Measurements from ENCODE around the gene SMR3A.

The SMR3A gene

DNA sequence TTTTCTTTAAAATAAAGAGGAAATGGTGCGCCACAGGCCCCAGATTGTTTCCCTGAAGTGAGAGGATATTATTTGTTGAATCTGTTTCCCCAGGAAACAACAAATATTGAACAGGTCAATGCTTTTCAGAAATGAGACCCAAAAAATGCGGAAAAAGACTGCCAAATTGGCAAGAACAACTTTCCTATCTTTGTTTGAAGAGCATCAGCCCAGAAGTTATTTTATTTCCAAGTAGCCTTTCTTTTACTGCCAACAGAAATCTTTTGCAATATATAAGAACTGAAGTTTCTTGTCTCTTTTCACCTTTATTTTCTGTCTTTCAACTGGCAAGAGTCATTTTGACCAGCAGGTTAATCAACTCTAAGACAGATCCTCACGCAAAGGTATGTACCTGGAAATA is at the start of gene SMR3A:
SMR3A (plus strand) TSS at position 301 of the 400 bp plus-strand sequence. CDS start 1,356 bp downstream, outside the sequence.
- no peak for DNase-seq

DNA sequence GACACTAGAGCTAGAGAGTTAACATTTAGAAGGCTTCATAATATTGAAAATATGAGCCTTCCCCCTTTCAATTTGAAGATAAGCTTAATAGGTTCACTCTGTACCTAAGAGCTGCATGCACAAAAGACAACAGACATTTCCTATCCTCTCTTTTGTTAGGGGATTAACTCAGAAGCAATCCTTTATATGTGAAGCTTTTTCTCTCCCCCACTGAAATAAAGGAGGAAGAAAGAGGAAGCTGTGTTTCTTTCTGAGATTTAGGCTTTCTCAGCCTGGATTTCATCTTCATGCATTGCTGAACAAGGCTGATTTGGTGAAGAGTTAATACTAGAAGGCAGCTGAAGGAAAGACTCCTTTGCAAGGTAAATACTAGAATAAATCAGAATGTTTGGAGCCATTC is 46.8 kb upstream of the SMR3A start:
- no peak for DNase-seq

DNA sequence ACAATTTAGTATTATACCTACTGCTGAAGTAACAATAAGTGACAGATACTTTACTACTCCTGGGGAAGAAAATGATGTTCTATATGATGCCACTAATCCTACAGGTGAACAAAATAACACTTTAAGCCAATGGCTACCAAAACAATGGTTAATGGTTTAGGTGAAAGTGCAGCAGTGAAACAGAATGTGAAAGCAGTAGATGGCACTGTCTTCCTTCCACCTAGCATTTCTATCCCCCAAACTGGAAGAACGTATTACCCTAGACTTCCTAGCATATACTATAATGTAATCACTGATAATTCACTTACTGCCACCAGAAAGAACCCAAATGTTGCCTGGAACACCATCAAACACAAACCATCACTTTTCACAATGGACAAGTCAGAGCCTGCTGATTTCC is 44.6 kb upstream of the SMR3A start:
- DNase-seq = no peak

DNA sequence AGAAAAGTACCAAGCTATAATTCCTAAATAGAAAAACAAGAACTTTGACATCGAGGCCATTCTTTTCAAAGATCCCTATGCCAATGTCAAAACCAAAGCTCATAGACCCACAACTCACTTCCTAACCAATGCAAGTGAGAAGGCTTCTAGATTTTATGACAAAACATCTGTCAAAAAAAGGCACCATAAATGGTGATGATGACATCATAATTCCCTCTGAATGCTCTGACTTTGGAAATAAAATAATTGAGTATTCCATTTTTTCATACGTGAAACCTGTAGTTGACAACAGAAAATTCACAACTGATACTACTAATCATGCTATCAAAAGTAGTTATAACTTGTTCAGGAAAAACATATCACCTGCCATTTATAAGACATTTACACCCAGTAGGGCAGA is 34.5 kb upstream of the SMR3A start:
- DNase-seq = no peak

DNA sequence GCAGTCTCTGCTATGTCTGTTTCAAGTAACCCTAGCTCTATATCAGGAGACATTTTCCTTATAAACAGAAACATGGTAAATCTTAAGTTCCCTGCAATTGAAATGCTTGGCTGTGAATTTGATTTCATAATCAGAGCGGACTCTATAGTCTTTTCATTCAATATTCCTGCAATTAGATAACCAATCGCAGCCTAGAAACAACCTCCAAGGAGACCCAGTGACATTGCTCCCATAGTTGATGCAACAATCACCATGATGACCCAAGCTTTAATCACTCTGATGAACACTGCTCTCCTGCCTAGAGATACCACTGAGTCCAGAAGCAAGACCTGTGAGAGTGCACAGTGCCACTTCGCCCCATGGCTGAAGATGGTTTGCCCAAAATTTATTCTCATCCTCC is 25.9 kb upstream of the SMR3A start, which contains the start of gene CABS1:
CABS1 (plus strand) TSS at position 301 of the 400 bp plus-strand sequence; CDS start at position 360, 59 bp downstream.
- DNase-seq = no peak

DNA sequence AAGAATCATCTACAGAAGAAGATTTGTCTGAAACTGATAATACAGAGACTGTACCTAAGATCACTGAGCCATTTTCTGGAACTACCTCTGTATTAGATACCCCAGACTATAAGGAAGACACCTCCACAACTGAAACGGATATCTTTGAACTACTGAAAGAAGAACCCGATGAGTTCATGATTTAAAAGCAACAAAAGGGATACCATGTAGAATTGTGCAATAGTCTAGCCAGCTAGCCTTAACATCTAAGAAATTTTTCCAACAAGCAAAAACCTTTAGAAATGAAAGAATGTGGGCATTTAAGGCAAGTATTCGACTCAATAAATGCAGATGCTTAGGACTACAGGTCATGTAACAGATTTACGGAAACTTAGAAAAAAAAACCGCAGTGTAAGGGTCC is 24.5 kb upstream of the SMR3A start:
- DNase-seq = no peak

DNA sequence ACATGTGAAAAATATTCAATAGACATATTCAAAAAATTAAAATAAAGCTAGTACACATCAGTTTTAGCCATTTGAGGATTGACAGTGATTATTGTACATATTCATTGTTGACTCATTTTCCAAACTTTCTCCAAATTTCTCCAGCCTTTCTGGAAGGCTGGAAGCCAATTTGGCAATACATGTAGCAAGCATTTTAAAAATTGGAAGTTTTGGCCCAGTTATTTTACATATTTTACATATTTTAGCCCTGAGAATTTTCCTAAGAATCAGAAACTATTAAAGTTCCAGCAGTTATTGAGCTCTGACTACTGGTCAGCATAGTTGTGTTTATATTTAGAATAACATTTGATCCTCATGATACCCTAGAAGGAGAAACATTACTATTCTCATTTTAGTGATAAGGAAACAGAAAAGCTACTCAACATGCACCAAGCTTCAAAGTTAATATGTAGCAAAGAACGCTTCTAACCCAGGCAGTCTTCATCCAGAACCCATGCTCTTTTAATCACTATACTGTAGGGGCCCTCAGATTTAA is 22.6 kb upstream of the SMR3A start:
- DNase-seq = no peak

DNA sequence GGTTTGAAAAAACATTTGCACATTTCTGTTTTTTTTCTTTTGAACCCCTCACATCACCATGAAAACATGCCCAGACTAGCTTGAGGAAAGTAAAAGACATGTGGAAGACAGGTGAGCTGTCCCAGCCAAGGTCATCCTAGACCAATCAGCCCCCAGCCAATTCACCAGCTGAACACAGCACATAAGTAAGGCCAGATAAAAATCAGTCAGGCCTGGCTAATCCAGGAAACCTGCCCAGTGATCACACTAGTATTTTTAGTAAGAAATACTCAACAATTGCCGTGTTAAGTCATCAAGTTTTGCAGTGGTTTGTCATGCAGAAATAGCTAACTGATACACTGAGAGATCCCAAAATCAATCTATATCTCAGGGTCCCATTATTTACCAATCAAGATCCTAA is 4.4 kb upstream of the SMR3A start:
- no peak for DNase-seq

DNA sequence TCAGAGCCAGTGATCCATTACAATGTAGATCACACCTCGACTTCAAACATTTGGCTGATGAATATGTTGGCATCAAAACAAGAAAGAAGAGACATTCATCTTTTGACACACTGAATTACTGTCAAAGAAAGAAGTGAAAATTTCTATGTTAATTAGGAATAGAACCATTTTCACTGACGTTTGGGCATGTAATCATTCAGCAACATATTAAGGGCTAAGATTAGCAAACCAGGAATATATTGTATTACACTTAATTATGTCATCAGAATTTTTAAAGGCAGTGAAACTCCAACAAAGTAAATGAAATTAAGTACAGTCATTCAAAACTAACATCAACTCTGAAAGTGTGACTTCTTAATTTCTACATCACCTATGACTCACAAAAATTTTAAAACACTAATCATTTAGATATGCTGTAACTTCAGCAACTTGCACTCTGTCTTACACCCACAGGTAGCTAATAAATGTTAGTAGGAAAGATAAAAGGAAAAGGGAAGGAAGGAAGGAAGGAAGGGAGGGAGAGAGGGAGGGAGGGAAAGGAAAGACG is 1.4 kb upstream of the SMR3A start:
- DNase-seq = no peak

DNA sequence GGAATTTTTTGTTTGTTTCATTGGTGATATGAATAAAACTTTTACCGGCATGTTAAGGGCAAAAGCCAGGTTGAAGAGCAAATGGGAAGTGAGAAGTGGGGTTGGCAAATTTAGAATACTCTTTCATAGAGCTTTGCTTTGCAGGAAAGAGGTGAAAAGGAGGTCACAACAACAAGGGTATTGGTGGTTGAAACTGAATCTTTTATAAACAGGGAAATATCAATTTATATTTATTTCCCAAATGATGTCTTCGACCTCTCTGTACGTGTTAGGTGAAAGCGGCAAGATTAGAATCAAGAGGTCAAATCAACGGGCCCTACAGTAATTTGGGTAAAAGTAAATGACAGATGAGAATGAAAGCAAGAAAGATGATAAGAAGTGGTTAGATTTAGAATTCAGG is 3.4 kb downstream of the SMR3A start:
- DNase-seq = no peak

DNA sequence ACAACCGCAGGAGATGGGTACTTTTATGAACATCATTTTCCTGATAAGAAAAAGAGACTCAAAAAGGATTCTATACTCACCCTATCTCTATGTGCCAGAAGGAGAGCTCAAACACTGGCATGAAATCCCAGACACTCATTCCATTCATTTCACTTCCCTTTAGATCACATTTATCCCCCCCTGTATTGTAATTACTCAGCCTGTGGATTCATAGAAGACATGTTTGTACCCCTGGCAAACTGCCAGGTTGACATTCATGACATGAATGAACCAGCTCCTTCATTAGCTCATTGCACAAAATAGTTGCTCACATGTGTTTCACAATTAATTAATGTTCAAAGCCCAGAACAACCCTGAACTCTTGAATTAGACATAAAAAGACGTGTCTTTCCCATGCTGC is 4.9 kb downstream of the SMR3A start:
- peak; percentile 8 for DNase-seq

DNA sequence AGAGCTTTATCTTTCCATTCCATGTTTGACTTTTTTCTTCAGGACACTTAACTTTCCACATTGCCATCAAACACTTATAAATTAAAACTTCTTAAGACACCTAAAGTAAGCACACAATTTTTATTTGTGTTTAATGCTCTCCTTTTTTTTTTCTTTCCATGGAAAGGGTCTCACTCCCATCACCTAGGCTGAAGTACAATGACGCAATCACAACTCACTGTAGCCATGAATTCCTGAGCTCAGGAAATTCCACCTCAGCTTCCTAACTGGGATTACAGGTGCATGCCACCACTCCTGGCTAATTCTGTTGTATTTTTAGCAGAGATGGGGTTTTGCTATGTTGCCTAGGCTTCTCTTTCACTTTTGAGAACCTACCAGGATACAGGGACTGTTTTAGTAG is 7.3 kb downstream of the SMR3A start:
- no peak for DNase-seq

DNA sequence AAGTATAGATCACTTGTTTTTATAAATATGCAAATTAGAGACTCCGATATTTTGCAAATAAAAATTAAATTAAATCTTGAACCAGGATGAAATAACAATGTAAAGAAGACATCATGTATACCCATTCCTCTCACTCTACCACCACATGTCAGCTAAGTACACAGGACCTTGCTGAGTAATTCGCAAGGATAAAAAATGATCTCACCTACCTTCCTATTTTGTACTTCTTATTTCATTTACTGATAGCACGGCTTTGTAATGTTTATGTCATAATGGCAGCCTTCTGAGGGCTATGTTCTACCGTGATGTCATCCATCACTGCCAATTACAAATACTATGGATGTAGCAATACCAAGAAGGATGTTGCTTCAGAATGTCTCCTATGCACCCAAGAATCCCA is 11.4 kb downstream of the SMR3A start:
- DNase-seq = no peak

DNA sequence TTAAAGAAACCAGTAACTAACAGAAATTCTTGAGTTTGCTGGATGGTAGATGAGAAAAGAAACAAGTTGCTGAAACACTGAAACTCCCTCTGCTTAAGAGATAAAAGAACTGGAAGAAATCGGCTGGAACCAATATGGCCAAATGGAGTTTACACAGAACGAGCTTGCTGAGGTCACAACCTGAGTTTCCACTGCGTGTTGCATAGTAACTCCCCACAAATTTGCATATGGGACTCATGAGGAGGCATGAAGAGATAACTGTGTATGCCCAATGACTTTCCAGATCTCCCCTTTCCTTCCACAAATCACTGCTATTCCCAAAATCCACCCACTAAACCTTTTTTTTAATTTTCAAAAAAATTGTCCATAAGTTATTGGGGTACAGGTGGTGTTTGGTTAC is 12.2 kb downstream of the SMR3A start:
- no peak for DNase-seq

DNA sequence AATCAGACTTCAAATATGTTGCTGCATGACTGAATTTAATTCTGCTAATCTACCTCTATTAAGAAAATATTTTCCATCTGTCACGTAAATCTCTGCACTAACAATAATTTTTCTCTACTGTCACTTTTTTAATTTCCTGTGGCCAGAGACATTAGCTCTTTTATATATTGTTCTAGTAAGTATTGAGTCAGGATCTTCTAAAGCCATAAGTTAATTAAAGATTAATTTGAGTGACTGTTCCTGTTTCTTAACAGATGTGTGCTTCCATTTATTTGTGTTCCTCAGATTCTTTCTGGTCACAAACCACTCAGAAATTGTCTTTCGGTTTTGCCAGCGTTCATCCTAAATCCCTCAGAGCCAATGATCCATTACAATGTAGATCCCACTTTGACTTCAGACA is 20.0 kb downstream of the SMR3A start:
- no peak for DNase-seq

DNA sequence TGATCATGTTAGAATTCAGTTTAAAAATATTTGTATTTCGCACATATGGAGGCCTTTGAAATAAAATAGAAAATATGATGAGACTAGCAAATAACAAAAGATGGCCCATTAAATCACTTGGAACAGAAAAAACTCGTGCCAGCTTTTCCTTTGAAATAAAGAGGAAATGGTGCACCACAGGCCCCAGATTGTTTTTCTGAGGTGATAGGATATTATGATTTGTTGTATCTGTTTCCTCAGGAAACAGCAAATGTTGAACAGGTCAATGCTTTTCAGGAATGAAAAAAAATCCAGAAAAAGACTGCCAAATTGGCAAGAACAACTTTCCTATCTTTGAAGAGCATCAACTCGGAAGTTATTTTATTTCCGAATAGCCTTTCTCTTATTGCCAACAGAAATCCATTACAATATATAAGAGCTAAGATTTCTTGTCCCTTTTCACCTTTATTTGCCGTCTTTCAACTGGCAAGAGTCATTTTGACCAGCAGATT is 22.2 kb downstream of the SMR3A start, which contains the start of gene SMR3B:
SMR3B (plus strand) TSS at position 441 of the 491 bp plus-strand sequence. CDS start 1,380 bp downstream, outside the sequence.
- no peak for DNase-seq

DNA sequence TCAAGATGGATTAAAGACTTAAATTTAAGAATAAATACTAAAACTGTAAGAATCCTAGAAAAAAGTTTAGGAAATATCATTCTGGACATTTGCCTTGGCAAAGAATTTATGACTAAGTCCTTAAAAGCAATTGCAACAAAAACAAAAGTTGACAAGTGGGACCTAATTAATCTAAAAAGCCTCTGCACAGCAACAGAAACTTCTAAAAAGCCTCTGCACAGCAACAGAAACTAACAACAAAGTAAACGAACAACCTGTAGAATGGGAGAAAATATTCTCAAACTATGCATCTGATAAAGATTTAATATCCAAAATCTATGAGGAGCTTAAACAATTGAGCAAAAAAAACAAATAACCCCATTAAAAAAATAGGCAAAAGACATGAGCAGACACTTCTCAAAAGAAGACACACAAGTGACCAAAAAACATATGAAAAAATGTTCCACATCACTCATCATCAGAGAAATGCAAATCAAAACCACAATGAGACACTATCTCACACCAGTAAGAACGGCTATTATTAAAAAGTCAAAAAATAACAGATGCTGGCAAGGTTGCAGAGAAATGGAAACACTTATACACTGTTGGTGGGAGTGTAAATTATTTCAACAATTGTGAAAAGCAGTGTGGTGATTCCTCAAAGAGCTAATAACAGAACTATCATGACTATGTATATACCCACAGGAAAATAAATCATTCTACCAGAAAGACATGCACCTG is 31.7 kb downstream of the SMR3A start:
- DNase-seq = no peak

DNA sequence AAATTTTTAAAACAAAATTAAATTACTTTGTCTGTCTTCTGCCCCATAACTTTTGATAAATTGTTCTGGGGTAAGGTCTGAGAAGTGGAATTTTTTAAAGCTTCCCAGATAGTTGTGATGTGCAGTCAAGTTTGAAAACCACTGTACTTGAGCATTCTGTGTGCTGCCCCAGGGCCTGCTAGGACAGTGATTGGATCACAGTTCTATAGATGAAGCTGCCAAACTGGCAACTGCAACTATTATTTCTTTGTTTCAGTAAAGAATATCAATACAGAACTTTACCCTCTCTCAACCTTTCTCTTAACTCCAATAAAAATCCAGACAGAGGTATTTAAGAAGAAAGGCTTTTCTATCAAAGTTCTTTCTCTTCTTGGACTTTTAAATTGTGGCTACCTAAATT is 37.0 kb downstream of the SMR3A start, which contains the start of gene OPRPN:
OPRPN (plus strand) TSS at position 361 of the 400 bp plus-strand sequence. CDS start 1,346 bp downstream, outside the sequence.
- no peak for DNase-seq

DNA sequence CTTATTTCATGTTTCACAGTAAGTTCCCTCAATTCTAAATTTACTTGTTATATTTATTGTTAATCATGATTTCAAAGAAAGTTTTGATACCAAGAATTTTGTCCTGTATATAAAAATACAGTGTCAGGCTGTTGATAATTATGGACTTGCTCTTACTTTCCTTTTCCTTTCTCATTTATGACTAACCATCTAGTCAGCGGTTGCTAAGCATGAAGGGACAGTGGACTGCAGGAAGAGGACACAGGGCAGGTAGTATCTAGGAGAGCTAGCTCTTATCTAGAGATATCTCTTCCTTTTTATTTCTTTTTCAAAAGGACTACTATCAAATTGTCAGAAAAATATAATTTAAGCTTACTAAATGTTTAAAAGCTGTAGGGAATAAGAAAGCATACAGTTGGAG is 38.8 kb downstream of the SMR3A start:
- DNase-seq = no peak

DNA sequence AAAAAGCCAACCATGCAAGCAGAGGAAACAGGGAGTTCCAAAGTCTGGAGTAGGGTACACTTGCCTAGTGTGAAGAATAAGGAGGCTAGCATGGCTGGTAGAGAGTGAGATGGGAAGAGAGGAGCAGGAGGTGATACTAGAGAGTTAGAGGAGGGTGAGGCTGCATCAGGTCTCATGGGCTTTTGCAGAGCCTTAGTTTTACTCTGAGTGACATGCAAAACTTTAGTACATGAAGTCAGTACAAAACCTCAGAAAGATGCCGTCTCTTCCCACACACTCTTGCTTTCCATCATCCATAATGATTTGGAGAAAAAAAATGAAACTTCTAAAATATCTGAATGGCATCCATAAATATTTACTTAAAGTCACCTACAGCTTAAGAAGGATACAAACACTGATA is 42.2 kb downstream of the SMR3A start:
- no peak for DNase-seq

DNA sequence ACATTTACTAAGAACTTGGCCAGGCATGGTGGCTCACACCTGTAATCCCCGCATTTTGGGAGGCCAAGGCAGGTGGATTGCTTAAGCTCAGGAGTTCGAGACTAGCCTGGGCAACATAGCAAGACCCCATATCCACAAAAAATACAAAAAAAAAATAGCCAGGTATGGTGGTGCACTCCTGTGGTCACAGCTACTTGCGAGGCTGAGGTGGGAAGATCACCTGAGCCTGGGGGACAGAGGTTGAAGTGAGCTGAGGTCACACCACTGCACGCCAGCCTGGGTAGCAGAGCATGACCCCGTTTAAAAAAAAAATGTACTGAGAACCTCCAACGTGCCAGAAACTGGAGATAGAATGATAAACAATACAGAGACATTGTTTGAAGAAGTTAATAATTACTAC is 45.2 kb downstream of the SMR3A start:
- DNase-seq = no peak
